ENCODE data around the gene SLC22A1.
A peak's percentile ranks its signal among the peaks of the same experiment; 100 is the strongest.

SLC22A1 gene

GRCh38 chr6:160103825-160104100 lies 17.9 kb upstream of the SLC22A1 start:
- no peaks in the 10 kb centered on the region for H3K27me3 ChIP-seq
- H3K9me3 ChIP-seq: no peaks in the 10 kb centered on the region
- peaks cover 9 to 12% of the 10 kb centered on the region in 2 experiments for H3K4me1 ChIP-seq (ENCODE audit: control insufficient read depth in 1 of 2, insufficient read depth in 1 of 2, low read depth in 1 of 2, low read length in 1 of 2)
- TF ChIP-seq CTCF (IDR thresholded peaks at IDR 0.05): no peak
- no peak overlapping the region for H3K4me3 ChIP-seq (ENCODE audit: low read depth in 1 of 2, low read length in 1 of 2)
- H3K27ac ChIP-seq: no peak overlapping the region
- peaks cover 98% of the 10 kb centered on the region for H3K36me3 ChIP-seq

- peaks cover 9 to 12% of the 10 kb centered on the region in 2 experiments for H3K4me1 ChIP-seq (ENCODE audit: control insufficient read depth in 1 of 2, insufficient read depth in 1 of 2, low read depth in 1 of 2, low read length in 1 of 2)
- no peak for TF ChIP-seq CTCF (IDR thresholded peaks at IDR 0.05)
- no peaks in the 10 kb centered on the region for H3K27me3 ChIP-seq
- peak overlapping the region; percentile 18 for H3K27ac ChIP-seq
- H3K36me3 ChIP-seq: peaks cover 98% of the 10 kb centered on the region
- H3K9me3 ChIP-seq: no peaks in the 10 kb centered on the region
- H3K4me3 ChIP-seq (ENCODE audit: low read depth in 1 of 2, low read length in 1 of 2): no peak overlapping the region
Observed at GRCh38 chr6:160104821-160105517, 16.6 kb upstream of the SLC22A1 start.

GRCh38 chr6:160106010-160106409 lies 15.6 kb upstream of the SLC22A1 start:
- Histone ChIP-seq H3K27me3 (no peaks in the 10 kb centered on the region), H3K4me1 (ENCODE audit: control insufficient read depth in 1 of 2, insufficient read depth in 1 of 2, low read depth in 1 of 2, low read length in 1 of 2) (peaks cover under 1 to 6% of the 10 kb centered on the region in 2 experiments), H3K4me3 (ENCODE audit: low read depth in 1 of 2, low read length in 1 of 2) (no peak overlapping the region), H3K9me3 (no peaks in the 10 kb centered on the region), H3K27ac (no peak overlapping the region), H3K36me3 (peaks cover 100% of the 10 kb centered on the region)
- no peak for TF ChIP-seq CTCF (IDR thresholded peaks at IDR 0.05)

- Histone ChIP-seq H3K9me3 (no peaks in the 10 kb centered on the region), H3K4me3 (ENCODE audit: low read depth in 1 of 2, low read length in 1 of 2) (no peak overlapping the region), H3K27ac (peak overlapping the region; percentile 41), H3K4me1 (ENCODE audit: control insufficient read depth in 1 of 2, insufficient read depth in 1 of 2, low read depth in 1 of 2, low read length in 1 of 2) (no peaks in the 10 kb centered on the region), H3K36me3 (peaks cover 99% of the 10 kb centered on the region), H3K27me3 (no peaks in the 10 kb centered on the region)
- TF ChIP-seq CTCF (IDR thresholded peaks at IDR 0.05): no peak
Observed at GRCh38 chr6:160106701-160107100, 14.9 kb upstream of the SLC22A1 start.

GRCh38 chr6:160108077-160108476 lies 13.5 kb upstream of the SLC22A1 start:
- H3K9me3 ChIP-seq: no peaks in the 10 kb centered on the region
- no peaks in the 10 kb centered on the region for H3K4me1 ChIP-seq (ENCODE audit: control insufficient read depth in 1 of 2, insufficient read depth in 1 of 2, low read depth in 1 of 2, low read length in 1 of 2)
- TF ChIP-seq CTCF (IDR thresholded peaks at IDR 0.05): no peak
- peaks cover 95% of the 10 kb centered on the region for H3K36me3 ChIP-seq
- H3K27ac ChIP-seq: peak overlapping the region; percentile 41
- no peaks in the 10 kb centered on the region for H3K27me3 ChIP-seq
- H3K4me3 ChIP-seq (ENCODE audit: low read depth in 1 of 2, low read length in 1 of 2): no peak overlapping the region

Measured in neutrophil (primary cell).